ENCODE results near the gene RPL27A. TPM values are rescaled to one million over a fixed set of nuclear protein-coding genes. Genes with fewer than 3 reads are reported as not detected.

RPL27A gene
- total and polyA plus RNA-seq, 5 donors, result 519 to 1,811 (median 707) TPM

DNA sequence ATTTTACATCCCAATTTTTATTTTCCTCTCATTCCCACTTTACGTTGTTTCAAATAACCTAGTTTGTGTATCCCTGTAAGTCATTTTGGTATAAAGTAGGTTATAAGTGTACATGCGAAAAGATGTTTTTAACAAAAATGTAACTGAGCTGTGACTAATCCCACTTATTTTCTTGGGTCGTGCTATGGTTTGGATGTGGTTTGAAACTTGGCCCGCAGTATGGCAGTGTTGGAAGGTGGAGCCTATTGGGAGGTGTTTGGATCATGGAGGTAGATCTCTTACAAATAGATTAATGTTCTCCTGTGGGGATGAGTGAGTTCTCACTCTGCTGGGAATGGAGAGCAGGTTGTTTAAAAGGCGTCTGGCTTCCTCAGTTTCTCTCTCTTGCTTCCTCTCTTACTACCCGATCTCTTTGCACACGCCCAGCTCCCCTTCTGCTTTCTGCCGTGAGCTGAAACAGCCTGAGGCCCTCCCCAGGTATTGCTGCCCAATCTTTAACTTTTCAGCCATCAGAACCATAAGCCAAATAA lies 7.2 kb downstream of the RPL27A start:
- no peak for DNase-seq
- intact Hi-C loops (cut with DNase I), result loop anchor here in 3 of 4 donors (2.0 to 5.0 kb wide), 3 partner anchors 118 to 273 kb away; partner anchors contain the start of gene TMEM9B (in 1 of the 3)
- no peak for ATAC-seq
- H3K9me3 ChIP-seq (ENCODE audit: control insufficient read depth, low read length), result no peaks in the 10 kb centered on the region
- 88% methylated on average over 8 of the region's 8 CpGs for WGBS
- no peaks in the 10 kb centered on the region for H3K4me1 ChIP-seq (ENCODE audit: control insufficient read depth, insufficient read depth, low read length)
- H3K4me3 ChIP-seq (ENCODE audit: low read length), result no peak overlapping the region
- H3K27ac ChIP-seq (ENCODE audit: low read length), result no peak overlapping the region
- H3K27me3 ChIP-seq (ENCODE audit: control insufficient read depth, insufficient read depth), result no peaks in the 10 kb centered on the region

DNA sequence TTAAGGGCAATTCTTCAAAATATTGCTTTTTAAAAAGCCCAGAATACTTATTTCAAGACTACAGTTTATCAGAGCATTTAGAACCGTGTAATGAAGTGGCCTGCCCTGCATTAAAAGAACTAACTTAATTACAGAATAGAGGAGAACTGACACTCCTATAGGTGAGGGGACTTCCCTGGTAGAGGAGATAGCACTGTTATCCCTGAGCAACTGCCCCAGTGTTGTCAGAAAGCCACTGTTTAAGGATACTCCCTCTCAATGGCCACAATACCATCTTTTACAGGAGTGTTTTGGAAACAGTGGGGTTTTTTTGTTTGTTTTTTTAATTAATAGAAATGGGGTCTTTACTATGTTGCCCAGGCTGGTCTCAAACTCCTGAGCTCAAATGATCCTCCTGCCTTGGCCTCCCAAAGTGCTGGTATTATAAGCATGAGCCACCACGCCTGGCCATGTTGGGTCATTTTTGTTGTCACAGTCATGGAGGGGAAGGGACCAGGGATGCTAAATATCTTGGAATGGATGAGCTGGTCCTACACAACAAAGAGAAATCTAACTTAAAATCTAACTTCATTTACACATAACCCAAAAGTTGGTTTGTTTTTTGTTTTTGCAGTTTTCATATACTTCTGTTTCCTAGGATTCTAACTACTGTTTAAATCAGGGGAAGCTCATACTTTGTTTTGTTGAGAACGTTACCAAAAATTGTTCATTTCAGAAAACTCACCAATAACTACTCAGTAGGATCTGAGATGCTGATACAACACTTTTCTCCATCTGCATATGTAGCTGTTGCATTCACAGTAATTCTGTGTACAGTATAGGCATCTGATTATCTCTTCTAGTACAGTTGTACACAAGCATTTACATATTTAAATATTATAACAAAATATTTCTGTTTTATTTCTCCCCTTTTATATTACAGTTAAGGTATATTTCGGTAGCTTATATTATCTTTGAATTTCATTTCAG lies 8.1 kb downstream of the RPL27A start:
- Histone ChIP-seq H3K27me3 (ENCODE audit: control insufficient read depth, insufficient read depth) (no peaks in the 10 kb centered on the region), H3K4me1 (ENCODE audit: control insufficient read depth, insufficient read depth, low read length) (no peaks in the 10 kb centered on the region), H3K27ac (ENCODE audit: low read length) (no peak overlapping the region), H3K4me3 (ENCODE audit: low read length) (no peak overlapping the region), H3K9me3 (ENCODE audit: control insufficient read depth, low read length) (no peaks in the 10 kb centered on the region)
- 88% methylated on average over 4 of the region's 4 CpGs for WGBS
- ATAC-seq, result no peak
- DNase-seq, result no peak
- intact Hi-C loops (cut with DNase I), result no loop called here

DNA sequence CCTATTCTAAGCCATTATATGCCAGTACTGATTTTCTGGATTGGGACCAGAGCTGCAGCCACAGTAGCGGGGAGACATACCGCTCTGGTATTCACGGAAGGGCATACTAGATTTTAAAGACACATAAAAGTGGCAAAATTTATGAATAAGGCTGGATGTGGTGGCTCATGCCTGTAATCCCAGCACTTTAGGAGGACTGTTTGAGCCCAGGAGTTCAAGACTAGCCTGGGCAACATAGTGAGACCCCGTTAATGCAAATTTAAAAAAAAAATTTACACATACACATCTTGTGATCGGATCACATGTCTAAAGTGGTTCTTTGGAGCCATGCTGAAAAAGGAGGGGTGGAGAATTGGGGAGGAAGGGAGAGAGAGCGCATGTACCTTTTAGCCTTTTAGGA lies 9.0 kb downstream of the RPL27A start:
- intact Hi-C loops (cut with DNase I), result no loop called here
- ATAC-seq (no peak), DNase-seq (no peak)
- WGBS, result 92% methylated on average over 6 of the region's 6 CpGs
- Histone ChIP-seq H3K9me3 (ENCODE audit: control insufficient read depth, low read length) (no peaks in the 10 kb centered on the region), H3K27me3 (ENCODE audit: control insufficient read depth, insufficient read depth) (no peaks in the 10 kb centered on the region), H3K4me1 (ENCODE audit: control insufficient read depth, insufficient read depth, low read length) (no peaks in the 10 kb centered on the region), H3K27ac (ENCODE audit: low read length) (no peak overlapping the region), H3K4me3 (ENCODE audit: low read length) (no peak overlapping the region)

DNA sequence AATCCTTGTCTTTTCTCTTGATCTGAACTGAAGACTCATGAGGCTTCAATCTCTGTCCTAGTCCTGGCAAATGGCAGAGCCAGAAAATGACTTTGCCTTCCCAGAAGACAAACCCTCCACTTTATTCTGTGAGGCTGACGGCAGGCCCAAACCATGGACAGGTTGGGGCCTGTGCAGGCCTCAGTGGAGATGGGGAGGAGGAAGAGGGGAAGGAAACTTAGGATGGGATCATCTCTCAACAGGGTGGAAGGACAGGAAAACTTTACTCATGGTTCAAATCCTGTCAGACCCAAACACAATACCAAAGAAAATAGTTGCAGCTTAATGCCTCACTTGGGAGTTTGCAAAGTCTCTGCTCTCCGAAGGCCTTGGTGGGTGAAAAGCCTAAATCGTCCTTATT lies 9.8 kb downstream of the RPL27A start:
- Histone ChIP-seq H3K27ac (ENCODE audit: low read length) (no peak overlapping the region), H3K4me3 (ENCODE audit: low read length) (no peak overlapping the region), H3K4me1 (ENCODE audit: control insufficient read depth, insufficient read depth, low read length) (no peaks in the 10 kb centered on the region), H3K27me3 (ENCODE audit: control insufficient read depth, insufficient read depth) (no peaks in the 10 kb centered on the region), H3K9me3 (ENCODE audit: control insufficient read depth, low read length) (no peaks in the 10 kb centered on the region)
- intact Hi-C loops (cut with DNase I), result no loop called here
- WGBS, result 52% methylated on average over 3 of the region's 3 CpGs
- DNase-seq (no peak), ATAC-seq (no peak)

DNA sequence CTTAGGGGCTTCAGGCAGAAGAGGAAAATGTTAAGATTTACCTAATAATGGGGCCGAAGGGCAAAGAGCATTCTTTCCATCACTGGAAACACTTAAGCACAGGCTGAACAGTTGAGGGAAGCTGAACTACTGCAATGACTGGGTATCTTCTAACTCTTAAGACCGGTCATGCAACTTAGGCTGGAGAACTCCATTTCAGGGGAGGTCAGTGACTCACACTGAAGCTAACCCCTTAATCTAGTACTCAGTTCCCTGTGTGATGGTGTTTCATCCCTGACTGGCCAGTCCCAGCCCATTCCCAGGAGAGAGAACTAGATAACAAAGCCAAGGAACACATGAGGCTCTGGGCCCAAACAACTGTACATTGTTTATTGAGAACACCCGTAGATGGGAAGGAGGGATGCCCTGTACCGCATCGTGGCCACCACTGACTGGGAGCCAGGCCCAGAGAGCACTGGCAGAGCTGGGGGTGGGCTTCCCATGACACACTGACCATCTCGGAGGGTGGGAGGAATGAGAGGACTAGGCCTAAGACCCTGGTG lies 10.5 kb downstream of the RPL27A start:
- WGBS, result 81% methylated on average over 6 of the region's 6 CpGs
- intact Hi-C loops (cut with DNase I), result no loop called here
- no peak overlapping the region for H3K4me3 ChIP-seq (ENCODE audit: low read length)
- no peak for ATAC-seq
- H3K9me3 ChIP-seq (ENCODE audit: control insufficient read depth, low read length), result no peaks in the 10 kb centered on the region
- no peak overlapping the region for H3K27ac ChIP-seq (ENCODE audit: low read length)
- no peaks in the 10 kb centered on the region for H3K4me1 ChIP-seq (ENCODE audit: control insufficient read depth, insufficient read depth, low read length)
- DNase-seq, result no peak
- no peaks in the 10 kb centered on the region for H3K27me3 ChIP-seq (ENCODE audit: control insufficient read depth, insufficient read depth)

DNA sequence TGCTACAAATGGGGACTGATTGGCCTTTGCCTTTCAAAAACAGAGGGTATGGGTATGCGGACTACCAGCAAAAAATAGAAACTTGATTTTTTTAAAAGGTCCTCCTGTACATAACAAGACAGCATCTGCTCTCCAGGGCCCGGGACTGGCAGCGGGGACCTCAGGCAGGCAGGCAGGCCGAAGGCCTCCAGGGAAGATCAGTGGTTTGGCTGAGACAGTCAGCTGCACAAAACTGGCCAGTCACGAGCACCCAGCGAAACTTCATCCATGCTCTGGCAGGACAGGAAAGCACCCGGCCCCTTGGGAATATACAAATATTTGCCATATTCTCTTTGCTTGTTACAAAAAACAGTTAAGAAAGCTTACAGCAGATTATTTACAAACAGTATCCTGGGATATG lies 11.0 kb downstream of the RPL27A start:
- DNase-seq (no peak), ATAC-seq (no peak)
- intact Hi-C loops (cut with DNase I), result no loop called here
- Histone ChIP-seq H3K4me1 (ENCODE audit: control insufficient read depth, insufficient read depth, low read length) (no peaks in the 10 kb centered on the region), H3K9me3 (ENCODE audit: control insufficient read depth, low read length) (no peaks in the 10 kb centered on the region), H3K4me3 (ENCODE audit: low read length) (no peak overlapping the region), H3K27ac (ENCODE audit: low read length) (no peak overlapping the region), H3K27me3 (ENCODE audit: control insufficient read depth, insufficient read depth) (no peaks in the 10 kb centered on the region)
- 89% methylated on average over 7 of the region's 7 CpGs for WGBS

DNA sequence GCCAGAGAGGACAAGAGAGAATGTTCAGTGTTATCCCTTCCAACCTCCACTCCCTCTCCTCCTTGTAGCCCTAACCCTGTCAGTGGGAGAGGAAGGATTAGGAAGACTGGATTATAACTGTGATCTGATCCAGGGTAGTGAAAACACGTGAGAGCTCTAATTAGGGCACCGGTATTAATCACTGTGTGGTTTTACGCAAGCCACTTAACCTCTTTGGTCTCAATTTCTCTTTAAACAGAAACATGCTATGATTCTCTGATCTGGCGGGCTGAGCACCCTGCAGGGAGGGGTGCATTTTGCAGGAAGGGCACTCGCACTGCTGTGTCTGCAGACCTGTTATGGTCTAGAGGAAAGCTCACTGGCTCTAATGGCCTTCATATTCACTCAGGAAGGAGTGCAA lies 11.5 kb downstream of the RPL27A start:
- DNase-seq (no peak), ATAC-seq (no peak)
- Histone ChIP-seq H3K27ac (ENCODE audit: low read length) (no peak overlapping the region), H3K4me1 (ENCODE audit: control insufficient read depth, insufficient read depth, low read length) (no peaks in the 10 kb centered on the region), H3K9me3 (ENCODE audit: control insufficient read depth, low read length) (no peaks in the 10 kb centered on the region), H3K4me3 (ENCODE audit: low read length) (no peak overlapping the region), H3K27me3 (ENCODE audit: control insufficient read depth, insufficient read depth) (no peaks in the 10 kb centered on the region)
- WGBS, result 87% methylated on average over 5 of the region's 5 CpGs
- intact Hi-C loops (cut with DNase I), result no loop called here

DNA sequence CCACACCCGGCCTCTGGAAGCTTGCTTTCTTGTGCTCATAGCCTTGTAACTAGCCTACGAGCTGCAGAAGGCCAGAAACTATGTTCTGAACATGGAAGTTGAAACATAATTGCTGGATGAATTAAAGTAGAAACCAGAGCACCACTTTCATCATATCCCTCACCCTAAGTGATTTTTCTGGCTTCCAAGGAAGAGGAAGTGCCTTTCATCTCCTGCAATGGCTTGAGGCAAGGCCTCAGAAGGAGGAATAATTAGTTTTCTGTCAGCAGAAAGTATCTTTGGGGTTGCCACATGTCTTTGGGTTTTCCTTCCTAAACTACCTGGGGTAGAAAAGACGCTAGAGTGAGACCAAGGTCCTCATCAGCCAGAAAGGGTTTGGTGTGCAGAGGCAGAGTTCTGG lies 14.5 kb downstream of the RPL27A start:
- intact Hi-C loops (cut with DNase I), result no loop called here
- peaks cover 2% of the 10 kb centered on the region for H3K4me1 ChIP-seq (ENCODE audit: control insufficient read depth, insufficient read depth, low read length)
- no peak overlapping the region for H3K27ac ChIP-seq (ENCODE audit: low read length)
- no peak for ATAC-seq
- WGBS, result 90% methylated on average over 3 of the region's 3 CpGs
- H3K4me3 ChIP-seq (ENCODE audit: low read length), result no peak overlapping the region
- no peak for DNase-seq
- H3K9me3 ChIP-seq (ENCODE audit: control insufficient read depth, low read length), result no peaks in the 10 kb centered on the region
- H3K27me3 ChIP-seq (ENCODE audit: control insufficient read depth, insufficient read depth), result no peaks in the 10 kb centered on the region

DNA sequence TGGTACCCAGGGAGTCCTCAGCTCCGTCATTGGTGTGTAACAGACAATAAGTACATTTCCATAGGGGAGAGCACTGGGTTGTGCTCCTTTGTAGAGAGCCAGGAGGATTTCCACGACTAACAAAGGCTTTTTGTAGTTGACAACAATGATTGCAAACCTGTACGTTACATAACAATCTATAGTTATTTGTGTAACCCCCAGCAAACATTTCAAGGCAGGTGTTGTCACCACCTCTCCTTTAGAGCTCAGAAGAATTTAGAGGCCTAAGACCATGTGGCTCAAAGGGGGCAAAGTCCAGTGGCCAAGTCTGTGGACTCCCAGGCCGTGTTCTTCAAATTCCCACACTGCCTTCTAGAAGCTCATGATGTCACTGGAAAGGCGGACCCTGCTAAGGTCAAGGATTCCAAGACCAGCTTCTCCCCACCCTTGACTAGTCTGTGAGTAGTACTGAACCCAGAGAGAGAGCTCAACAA lies 15.8 kb downstream of the RPL27A start:
- Histone ChIP-seq H3K9me3 (ENCODE audit: control insufficient read depth, low read length) (no peaks in the 10 kb centered on the region), H3K27me3 (ENCODE audit: control insufficient read depth, insufficient read depth) (no peaks in the 10 kb centered on the region), H3K4me1 (ENCODE audit: control insufficient read depth, insufficient read depth, low read length) (peaks cover 2% of the 10 kb centered on the region), H3K4me3 (ENCODE audit: low read length) (no peak overlapping the region), H3K27ac (ENCODE audit: low read length) (no peak overlapping the region)
- DNase-seq, result no peak
- 82% methylated on average over 5 of the region's 5 CpGs for WGBS
- intact Hi-C loops (cut with DNase I), result no loop called here
- no peak for ATAC-seq

DNA sequence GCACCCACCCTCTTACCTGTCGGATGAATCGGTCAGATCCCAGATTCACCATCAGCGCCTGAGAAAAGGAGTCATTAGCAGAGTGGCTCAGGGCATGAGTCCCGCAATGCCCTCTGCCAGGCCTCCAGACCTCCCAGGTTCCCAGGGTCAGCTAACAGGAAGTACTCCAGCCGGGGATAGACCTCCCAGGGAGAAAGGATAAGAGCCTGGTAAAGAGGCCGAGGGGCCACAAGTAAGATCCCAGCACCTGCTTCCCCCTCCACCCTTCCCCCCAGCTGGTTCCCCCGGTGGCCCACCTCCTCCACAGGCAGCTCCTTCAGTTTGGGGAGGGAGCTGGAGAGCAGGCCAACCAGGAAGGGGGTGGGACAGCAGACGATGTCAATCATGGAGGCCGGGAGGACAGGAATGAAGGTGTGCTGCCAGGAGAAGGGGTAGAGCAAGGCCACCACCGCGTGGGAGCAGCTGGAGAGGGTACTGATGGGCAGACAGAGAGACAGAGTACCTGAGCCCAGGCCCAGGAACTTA lies 16.4 kb downstream of the RPL27A start:
- H3K27me3 ChIP-seq (ENCODE audit: control insufficient read depth, insufficient read depth), result no peaks in the 10 kb centered on the region
- no peak for ATAC-seq
- DNase-seq, result no peak
- peaks cover 2% of the 10 kb centered on the region for H3K4me1 ChIP-seq (ENCODE audit: control insufficient read depth, insufficient read depth, low read length)
- H3K9me3 ChIP-seq (ENCODE audit: control insufficient read depth, low read length), result no peaks in the 10 kb centered on the region
- H3K4me3 ChIP-seq (ENCODE audit: low read length), result no peak overlapping the region
- intact Hi-C loops (cut with DNase I), result no loop called here
- WGBS, result 68% methylated on average over 11 of the region's 11 CpGs
- H3K27ac ChIP-seq (ENCODE audit: low read length), result no peak overlapping the region

DNA sequence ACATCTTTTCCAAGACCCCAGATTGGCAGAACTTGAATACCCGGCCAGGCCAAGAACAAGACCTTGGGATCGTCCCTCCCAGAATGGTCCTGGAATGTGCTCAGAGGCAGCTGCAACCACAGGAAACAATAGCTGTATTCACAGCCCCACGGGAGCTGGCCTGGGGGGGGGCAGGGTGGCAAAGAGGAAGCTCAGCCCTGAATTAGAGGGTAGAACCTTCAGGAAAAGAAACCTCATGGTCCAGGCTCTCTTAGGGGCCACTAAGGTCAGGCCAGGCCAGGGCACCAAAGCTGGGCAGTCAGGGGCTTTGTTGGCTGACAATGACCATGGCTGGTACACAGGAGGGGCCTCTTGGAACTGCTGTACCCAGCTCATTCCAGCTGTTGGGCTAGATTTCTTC lies 17.3 kb downstream of the RPL27A start:
- Histone ChIP-seq H3K27ac (ENCODE audit: low read length) (peak overlapping the region; percentile 39), H3K4me1 (ENCODE audit: control insufficient read depth, insufficient read depth, low read length) (peaks cover 2% of the 10 kb centered on the region), H3K4me3 (ENCODE audit: low read length) (no peak overlapping the region), H3K9me3 (ENCODE audit: control insufficient read depth, low read length) (no peaks in the 10 kb centered on the region), H3K27me3 (ENCODE audit: control insufficient read depth, insufficient read depth) (no peaks in the 10 kb centered on the region)
- intact Hi-C loops (cut with DNase I), result loop anchor here in 1 of 4 donors (10.0 kb wide), 1 partner anchor 105 kb away; no protein-coding TSS in a partner anchor
- peak in 1 of 2 donors; percentile 36 for ATAC-seq
- DNase-seq, result peak in 2 of 3 donors; percentile 50 to 77
- 21% methylated on average over 3 of the region's 3 CpGs for WGBS
